Stimulated activated CD8-positive, alpha-beta memory T cell treated with anti-CD3 and anti-CD28 coated beads, Interleukin-4, amount 100 ng/mL, for 4 hours (primary cell): ENCODE data around the gene MPG.

Experiments used
- DNase-seq, 2 donors: peaks; one replicate each; pipeline ENCODE4 v3.0.0-alpha.2; 2020; ENCODE audit warnings: low read depth in 2 of 2, low spot score in 1 of 2

The MPG gene

DNA sequence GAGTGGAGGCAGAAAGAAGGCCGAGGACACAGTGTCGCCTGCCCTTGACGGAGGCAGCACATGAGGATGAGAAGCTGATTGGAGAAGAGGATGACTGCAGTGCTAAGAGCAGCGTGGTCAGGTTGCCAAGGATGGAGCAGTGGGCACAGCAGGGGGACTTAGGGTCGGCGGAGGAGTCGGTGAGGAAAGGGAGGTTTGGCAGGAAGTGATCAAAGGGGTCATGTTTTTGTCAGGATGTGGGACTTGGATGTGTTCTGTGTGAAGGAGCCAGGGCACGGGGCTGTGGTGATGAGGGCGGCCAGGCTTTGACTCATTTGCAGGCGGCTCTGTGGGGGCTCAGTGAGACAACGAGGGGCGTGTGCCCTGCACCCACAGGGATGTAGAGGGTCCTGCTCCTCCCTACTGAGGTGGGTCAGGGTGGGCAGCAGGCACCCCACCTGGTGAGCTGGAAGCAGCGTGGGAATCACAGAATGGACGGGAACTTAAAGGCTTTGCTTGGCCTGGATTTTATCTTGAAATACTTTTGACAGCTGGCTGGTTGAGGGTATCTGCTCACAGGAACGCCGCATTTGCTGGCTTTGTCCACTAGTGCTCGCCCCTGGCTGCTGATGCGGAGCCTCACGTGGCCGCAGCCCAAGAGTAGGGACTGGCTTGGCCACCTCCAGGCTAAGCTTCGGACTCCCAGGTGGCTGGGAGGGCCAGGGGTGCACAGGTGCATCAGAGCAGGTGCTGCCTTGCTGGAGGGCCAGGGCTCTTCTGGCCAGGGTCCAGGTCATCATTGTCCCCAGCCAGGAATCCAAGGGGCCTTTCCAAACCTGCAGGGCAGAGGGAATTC is 6.0 kb downstream of the MPG start:
- no peak for DNase-seq

DNA sequence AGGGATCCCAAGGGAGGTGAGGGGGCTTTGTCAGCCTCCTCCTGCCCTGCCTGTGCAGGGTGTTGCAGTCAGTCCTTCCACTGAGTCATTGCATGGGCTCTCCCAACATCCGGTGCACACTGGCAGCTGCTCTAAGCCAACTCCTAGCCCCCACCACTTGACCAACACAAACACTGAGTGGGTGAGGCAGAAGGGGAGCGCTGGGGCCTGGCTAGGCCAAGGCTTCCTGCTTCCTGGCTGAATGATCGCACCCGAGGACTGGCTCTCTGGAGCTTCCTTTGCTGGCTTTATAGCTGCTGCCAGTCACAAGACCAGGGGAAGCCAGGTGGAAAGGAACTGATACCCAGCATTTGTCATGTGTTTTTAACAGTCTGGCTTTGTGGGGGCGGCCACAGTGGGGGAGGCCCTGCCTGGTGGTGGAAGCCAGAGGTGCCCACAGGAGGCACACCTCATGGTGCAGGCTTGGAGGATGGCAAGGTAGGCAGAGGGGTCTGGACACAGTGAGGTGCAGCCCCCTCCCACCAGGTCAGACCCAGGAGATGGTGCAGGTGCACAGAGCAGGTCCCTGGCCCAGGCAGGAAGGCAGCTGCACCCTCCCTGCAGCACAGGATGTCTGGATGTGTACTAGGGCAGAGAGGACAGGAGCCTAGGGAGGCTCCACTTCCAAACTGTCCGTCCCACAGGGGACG is 6.8 kb downstream of the MPG start:
- peak; percentile 21 to 55 for DNase-seq

GRCh38 chr16:85407-85782 is 7.4 kb downstream of the MPG start:
- DNase-seq = no peak

DNA sequence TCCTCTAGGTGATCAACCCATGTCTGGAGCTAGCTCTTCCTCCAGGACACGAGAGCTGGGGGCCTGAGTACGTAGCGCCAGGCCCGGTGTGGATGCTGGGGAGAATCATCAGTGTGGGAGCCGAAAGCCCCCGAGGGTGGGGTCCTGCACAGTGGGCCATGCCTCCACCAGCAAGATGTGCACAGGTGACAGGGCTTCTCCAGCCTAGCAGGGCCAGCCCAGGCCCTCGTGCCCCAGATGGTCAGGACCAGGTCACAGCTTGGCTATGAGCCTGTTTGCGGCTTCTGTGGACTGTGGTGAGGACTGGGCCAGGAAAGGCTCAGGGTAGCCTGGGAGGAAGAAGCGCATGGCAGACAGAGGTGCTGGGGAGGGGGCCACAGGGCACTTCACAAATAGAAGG is 7.8 kb downstream of the MPG start:
- DNase-seq = no peak

DNA sequence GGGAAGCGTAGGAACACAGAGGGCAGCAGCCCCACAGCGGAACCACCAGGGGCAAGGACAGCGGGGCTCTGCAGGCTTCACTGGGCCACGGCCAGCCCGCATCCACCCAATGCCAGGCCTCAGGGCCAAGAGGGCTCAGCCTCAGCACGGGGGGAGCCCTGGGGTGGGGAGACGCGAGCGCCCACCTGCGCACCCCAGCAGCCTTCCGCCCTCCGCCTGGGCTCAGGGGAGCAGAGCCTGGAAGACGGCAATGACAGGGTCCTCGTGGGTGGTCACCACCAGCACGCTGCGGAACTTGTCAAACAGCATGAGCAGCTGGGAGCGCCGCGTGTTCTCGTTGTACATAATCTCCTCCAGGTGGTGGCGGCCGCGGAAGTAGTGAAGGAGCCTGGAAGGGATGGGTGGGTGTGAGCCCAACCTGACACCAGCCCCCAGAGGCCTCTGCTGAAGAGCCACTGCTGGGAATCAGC is 8.5 kb downstream of the MPG start:
- no peak for DNase-seq

- no peak for DNase-seq
Observed at GRCh38 chr16:88613-89012, 10.6 kb downstream of the MPG start.

DNA sequence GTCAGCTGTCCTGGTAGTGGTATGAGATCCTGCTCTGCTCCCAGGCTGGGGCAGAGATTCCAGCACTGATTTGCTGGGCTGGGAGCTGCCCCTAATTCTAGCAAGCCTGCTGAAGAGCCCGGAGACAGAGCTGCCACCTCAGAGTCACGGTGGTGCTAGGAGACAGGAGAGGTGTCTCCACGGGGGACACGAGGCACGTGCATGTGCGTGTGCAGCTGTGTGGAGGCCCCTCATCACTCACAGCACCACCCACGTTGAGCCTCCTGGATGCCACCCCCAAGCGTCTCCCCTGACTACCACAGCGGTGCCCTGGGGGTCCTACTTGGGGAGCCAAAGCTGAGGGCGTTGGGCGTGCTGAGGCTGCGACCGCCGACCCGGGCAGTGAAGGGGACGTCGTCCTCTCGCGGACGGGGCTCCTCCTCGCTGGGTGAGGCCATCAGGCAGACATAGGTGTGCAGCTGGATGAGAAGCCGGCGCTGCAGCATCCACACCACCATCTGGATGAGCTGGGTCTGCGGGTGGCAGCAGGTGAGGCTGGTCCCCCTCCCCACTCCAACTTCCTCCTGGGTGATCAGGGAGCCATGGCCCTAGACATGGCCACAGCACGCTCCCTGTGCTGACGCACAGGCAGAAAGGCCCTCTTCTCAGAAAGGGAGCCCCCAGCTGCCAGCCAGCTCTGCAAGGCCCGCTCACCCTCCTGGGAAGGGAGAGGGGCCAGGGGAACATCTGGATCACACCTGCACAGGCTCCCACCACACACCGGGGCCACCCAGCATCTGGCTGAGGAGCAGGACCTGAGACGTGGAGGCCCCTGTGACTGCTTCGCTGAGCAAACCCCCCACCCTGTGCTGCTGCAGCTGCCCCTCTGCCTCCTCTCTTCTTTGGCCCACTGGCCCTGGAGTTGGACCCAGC is 11.6 kb downstream of the MPG start:
- DNase-seq = no peak

DNA sequence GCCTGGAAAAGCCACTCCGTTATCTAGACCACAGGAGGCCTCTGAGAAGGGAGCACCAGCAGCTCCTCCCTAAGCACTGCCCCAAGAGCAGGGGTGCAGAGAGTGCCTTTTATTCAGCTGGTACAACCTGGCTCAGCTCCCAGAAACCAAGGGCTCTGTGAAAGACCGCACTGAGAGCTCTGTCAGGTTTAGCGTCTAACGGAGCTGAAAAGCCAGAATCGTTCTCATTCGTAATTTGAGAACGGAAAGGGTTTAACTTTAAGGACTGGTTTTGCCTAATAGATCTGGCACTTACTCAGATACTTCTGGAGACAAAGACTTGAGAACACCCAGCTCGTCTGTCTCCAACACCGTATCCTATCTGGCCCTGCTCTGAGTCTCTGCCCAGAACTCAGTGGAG is 13.5 kb downstream of the MPG start:
- DNase-seq = no peak

DNA sequence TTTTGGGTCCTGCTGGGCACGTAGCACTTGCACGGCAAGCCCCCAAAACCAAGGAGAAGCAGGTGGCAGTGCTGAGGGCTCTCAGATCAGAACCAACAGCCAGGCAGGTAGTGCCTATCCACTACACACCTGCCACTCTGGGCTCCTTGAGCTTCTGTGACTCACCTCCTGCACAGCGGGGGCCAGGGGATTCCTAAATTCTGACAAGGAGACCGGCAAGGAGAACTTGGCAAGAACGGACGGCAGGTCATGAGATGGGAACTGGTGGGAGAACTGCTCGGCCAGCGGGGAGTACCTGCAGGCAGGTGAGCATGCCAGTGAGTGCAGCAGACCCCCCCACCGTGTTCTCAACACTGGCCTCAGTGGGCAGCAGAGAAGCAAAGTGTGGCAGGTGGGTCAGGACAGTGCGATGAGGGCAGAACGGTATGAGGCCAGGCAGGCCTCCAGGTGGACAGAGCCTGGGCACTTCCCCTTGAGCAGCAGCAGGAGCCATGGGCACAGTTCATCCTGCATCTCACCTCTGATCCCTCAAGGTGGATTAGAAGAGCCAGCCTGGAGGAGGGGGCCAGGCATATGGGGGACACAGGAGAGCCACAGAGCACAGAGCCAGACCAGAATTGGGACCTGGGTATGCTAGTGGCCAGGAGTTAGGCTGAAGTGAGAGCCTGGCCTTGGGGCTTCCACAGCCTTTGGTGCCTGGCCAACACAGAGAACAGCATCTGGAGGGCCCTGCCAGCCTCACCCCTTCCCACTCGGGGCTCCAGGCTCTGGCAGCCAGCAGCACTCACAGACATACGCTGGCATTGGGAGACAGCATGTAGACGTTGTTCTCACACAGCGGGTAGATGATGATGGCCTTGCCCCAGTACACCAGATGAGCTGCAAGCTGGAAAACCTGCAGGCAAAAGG is 14.7 kb downstream of the MPG start:
- DNase-seq = no peak

DNA sequence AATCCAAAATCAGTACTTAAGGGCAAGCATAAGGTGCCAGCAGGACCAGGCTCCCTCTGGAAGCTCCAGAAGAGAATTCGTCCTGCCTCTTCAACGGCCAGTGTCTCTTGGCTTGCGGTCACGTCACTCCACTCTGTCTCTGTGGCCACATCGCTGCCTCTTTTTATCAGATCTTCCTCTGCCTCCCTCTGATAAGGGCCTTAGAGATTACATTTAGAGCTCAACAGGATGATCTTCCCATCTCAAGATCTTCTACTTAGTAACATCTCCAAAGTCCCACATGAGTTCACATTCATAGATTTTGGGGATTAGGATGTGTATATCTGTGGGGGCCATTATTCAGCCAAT is 16.9 kb downstream of the MPG start:
- no peak for DNase-seq

DNA sequence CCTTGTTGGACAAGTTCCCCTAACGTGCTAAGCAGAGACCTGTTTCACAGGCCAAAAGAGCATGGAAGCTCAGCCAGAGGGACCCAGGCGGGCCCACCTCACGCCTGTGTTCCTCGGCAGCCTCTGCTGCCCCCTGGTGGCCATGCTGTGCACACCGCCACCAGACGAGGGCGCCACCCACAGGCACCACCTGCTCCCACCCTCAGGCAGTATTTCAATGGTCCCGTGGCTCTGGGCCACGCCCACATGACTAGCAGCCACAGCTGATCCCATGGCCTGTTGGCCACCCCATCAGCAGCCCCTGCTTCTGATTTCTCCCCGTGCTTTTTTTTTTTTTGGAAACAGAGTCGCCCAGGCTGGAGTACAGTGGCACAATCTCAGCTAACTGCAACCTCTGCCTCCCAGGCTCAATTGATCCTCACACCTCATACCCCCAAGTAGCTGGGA is 18.9 kb downstream of the MPG start:
- DNase-seq = peak; percentile 75 to 78

GRCh38 chr16:97822-98221 is 19.8 kb downstream of the MPG start:
- no peak for DNase-seq

GRCh38 chr16:100989-101388 is 23.0 kb downstream of the MPG start:
- DNase-seq = no peak

DNA sequence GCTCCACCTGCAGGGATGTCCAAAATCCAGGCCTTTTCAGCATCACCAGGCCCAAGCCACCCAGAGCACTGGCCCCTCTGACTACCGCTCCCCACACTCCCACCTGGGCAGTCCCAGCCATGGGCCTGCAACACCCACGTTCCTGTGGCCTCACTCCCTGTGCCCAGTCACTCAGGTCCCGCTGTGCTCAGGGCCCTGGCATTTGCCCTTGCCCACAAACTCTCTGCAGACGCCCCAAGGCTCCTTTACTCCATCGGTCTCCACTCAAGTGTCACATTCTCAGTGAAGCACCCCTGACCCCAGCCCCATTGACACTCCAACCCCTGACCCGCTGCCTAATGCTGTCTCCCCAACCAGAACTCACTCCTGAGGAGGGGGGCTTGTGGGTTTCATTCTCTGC is 23.6 kb downstream of the MPG start:
- no peak for DNase-seq

- no peak for DNase-seq
Observed at GRCh38 chr16:102060-102855, 24.2 kb downstream of the MPG start.

DNA sequence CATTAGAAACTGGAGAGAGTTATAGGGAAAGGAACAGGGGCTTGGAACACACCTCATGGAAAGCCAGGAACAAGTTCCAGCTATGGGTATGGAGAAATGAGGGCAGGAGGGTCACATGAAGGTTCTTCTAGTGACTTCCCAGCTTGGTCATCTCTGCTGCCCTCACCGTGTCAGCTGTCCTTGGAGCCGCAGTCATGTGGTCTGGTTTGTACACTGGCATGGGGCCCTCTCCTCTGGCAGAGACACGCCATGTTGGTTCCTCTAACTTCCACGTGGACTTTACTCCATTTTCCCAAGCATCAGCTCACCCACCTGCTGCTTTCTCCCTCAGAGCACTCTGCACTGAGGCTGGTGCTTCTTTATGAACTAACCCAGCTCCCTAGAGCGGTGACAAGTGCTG is 26.3 kb downstream of the MPG start:
- DNase-seq = no peak

DNA sequence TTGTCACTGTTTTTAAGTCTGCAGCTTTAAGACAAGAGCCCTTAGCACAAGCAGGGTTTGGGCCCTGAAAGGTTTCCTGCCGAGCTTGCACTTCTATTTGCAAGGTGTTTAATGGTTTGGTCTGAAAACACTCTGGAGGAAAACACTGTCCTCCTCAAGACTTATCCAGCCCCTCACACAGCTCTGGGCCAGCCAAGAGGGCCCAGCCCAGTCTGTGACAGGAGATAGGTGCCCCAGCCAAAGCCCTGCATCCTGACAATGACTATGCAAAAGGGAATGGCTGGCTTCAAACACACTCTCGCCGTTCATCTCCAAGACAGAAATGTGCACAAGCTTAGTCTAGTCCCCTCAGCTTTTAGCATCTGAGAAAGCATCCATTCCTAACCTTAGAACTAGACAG is 26.9 kb downstream of the MPG start:
- DNase-seq = no peak

DNA sequence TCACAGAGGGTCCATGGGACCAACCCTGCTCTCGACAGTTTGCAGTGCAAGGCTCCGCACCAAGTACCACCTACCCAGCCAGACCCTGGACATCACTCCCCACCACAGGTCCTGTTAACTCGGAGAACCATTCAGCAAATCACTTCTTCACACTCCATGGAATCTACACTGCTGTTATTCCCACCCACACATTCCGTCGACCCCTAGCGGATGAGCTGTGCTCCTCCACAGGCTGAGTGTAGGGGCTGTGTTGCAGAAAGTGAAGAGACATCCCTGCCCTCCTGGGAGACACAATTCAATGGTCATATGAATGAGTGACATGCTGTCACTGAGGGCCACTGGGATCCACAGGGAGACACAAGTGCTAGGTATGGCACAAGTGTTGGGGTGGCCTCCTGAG is 27.5 kb downstream of the MPG start:
- DNase-seq = no peak

DNA sequence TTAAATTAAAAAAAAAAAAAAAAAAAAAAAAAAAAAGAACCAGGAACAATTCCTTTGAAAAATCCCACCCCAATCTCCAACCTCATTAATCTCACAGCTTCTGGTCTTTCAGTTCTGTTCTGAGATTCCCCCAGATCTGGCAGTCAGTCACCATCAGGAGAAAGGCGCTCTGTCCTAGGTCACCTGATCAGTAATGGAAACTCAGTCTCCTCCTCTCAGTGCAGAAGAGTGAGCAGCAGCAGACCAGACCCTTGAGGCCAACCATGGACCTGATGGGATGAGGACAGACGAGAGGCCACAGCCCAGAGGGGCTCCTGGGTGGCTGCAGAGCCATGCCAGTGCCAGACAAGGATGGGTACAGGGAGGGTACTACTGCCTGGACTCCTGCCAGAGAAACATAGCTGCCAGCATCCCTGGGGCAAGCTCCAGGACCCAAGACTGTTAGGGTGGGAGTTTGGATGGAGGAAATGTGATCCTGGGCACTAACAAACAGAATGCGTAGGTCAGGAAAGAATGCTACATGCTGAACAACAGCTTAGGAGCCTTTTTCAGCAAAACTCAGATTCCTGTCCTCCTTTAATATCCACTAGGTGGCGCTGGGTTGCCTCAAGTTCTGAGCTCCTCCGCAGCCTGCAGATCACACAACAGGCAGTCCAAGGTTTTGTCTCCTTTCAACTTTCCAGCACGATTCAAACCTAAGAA is 28.7 kb downstream of the MPG start:
- DNase-seq = no peak
